ENCODE measurements around the gene KCND2.

DNA sequence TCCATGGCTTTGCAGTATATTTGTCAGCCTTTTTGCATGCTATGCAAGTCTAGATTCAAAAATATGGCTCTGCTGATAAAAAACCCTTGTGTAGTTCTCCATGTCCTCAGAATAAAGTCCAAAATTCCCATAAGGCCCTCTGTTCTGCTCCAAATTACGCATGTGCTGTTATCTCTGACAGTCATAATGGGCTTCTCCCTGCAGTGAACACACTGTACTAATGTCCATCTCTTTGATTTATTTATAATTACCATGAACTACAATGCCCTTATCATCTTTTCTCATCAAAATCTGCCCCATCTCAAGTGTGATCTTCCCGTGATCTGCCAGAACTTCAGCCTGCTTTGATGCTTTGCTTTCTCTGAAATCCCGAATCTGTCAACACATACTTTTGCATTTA, 497.2 kb downstream of the KCND2 start:
- TF ChIP-seq, protein P1, sequence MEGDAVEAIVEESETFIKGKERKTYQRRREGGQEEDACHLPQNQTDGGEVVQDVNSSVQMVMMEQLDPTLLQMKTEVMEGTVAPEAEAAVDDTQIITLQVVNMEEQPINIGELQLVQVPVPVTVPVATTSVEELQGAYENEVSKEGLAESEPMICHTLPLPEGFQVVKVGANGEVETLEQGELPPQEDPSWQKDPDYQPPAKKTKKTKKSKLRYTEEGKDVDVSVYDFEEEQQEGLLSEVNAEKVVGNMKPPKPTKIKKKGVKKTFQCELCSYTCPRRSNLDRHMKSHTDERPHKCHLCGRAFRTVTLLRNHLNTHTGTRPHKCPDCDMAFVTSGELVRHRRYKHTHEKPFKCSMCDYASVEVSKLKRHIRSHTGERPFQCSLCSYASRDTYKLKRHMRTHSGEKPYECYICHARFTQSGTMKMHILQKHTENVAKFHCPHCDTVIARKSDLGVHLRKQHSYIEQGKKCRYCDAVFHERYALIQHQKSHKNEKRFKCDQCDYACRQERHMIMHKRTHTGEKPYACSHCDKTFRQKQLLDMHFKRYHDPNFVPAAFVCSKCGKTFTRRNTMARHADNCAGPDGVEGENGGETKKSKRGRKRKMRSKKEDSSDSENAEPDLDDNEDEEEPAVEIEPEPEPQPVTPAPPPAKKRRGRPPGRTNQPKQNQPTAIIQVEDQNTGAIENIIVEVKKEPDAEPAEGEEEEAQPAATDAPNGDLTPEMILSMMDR (conservative IDR thresholded peaks at IDR 0.05) = no peak
- no peak for TF ChIP-seq EZH2 (IDR thresholded peaks at IDR 0.05; ENCODE audit: low read depth)
